Kasumi-1 (cell line): ENCODE measurements around the gene NRP1.
"Not testable (repeated sequence)": the region's sequence is repeated elsewhere in the genome, so short reads cannot be mapped to it uniquely, and the experiment has no call there.

ENCODE experiments used
- DNase-seq, 2 experiments: peaks; one replicate each; lab custom pipeline; 2025; lab: John Stamatoyannopoulos, UW

Gene NRP1

GRCh38 chr10:33321516-33321915, 13.0 kb downstream of the NRP1 start:
- DNase-seq, result no peak

DNA sequence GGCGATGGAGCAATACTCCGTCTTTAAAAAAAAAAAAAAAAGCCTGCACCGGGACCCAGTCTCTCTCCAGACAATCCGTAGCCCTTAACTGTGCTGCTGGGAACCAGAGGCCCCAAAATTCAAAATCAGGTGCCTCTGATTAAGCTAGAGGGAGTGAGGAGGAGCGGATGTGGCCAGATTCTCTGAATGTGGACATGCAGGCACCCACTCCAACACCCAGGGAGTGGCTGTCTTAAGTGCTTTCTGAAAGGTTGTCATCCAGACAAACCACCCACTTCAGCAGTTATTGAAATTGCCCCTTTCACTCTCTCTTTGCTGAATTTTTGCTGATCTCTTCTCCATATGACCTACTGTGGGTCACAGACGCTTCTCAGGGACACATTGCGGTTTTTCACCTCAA, 14.2 kb downstream of the NRP1 start:
- DNase-seq, result no peak

DNA sequence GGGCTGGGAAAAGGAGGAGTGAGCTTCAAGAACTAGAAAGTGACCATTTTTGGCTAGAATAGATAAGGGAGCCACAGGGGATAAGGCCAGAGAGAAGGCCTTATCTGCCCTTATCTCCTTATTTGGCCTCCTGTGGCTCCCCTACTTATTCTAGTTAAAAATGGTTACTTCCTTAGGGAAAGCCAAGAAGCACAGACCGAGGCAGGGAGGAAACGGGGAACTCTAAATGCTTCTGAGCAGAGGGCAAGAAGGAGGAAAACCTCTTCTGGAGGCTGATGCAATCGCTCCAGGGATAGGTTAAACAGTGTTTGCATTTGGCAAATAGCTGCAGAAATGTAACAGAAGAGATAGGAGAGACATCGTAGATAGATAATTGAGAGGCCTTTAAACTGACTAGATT, 18.6 kb downstream of the NRP1 start:
- no peak for DNase-seq

DNA sequence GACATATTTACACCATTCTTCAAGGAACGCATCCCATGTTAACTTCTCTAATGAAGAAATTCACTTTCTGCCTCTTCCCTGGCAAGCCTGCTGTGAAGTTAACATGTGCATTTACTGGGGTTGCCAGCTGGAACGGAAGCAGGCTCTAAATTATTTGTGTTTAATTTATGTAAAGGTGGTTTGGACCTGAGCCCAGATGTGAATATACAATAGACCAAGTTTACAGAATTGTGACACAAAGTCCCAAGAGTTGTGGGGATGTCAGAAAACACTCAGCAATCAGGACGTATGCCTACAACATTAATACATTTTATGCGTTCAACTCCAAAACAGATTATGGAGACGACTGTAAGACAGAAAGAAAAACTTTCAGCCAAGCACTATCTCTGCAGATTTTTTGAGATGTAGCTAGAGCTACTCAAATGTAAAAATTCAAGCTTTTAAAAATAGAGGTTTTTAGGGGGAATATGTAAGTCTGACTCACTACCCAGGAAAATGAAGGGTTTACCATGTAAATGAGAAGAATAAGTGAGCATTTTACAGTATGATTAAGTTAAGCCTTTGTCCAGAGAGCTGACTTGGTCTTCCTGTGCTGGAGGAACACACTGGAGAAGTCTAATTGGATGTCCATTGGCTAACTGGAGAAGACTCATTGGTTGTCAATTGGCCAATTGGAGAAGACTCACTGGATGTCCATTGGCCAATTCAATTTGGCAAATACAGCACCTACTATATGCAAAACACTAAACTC, 19.5 kb downstream of the NRP1 start:
- DNase-seq, result no peak

- DNase-seq, result no peak
Observed at GRCh38 chr10:33311640-33312039, 22.8 kb downstream of the NRP1 start.

DNA sequence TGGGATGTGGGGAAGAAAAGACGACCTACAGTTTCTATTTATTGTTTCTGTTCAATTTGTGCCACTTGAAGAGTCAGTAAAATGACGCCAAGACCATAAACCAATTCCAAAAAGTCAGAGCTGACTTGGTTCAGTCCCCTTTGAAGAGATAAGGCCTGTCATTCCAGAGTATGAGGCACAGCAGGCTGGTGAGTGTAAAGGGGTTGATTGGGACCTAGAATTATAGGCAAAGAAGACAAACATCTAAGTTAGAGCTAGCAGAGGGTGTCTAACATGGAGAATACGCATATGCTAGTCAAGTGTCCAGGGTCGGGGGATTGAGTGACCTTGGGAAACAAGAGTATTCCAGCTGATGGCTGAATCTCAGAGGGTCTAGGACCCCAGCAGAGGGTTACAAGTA, 23.6 kb downstream of the NRP1 start:
- no peak for DNase-seq

DNA sequence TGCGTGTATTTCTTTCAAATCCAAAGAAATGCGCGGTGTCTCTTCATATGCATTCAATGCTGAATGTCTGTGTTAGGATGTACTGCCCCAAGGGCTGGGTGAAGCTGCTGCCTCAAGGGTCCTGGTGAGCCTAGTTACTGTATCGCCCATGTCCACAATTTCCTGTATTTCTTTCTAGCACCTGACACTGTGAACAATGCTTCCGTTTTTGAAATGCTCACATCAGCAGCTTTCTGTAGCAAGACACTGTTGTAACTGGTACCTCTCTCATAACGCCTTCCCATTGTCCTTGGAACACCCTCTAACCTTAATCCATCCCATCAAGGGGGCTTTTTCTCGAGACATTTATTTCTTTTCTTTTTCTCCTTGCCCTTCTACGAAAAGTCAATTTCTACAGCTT, 25.1 kb downstream of the NRP1 start:
- no peak for DNase-seq

GRCh38 chr10:33307835-33308234, 26.6 kb downstream of the NRP1 start:
- DNase-seq, result no peak

DNA sequence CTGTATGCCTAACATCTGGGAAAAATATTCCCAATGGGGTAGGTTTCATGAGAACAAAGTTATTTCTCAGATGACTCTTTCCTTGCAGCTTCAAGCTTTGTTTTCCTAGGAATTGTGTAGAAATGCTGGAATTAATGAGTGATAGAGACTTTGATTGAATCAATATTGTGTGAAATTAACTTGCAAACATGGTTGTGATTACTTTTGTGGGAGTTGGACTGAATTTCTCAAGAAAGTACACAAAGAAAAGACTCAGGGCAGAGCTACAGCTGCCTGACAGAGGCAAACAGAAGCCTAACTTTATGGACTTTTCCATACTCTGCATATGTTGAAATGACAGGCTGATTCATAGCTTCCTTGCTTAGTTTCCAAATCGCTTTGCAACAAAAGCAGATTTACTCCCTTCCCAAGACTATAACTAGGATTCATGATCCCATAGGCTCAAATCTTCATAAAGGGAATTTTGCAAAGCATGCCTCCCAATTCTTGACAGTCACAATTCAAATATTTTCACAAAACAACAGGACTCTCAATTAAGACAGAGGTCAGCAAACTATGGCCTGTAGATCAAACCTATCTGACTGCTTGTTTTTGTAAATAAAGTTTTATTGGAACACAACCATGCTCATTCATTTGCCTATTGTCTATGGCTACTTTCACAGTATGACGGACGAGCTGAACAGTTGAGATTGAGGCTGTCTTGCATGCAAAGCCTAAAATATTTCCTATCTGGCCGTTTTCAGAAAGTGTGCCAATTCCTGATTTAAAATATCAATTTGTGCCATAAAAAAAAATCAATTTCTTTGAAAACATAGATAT, 27.6 kb downstream of the NRP1 start:
- no peak for DNase-seq

GRCh38 chr10:33306126-33306525, 28.3 kb downstream of the NRP1 start:
- no peak for DNase-seq

DNA sequence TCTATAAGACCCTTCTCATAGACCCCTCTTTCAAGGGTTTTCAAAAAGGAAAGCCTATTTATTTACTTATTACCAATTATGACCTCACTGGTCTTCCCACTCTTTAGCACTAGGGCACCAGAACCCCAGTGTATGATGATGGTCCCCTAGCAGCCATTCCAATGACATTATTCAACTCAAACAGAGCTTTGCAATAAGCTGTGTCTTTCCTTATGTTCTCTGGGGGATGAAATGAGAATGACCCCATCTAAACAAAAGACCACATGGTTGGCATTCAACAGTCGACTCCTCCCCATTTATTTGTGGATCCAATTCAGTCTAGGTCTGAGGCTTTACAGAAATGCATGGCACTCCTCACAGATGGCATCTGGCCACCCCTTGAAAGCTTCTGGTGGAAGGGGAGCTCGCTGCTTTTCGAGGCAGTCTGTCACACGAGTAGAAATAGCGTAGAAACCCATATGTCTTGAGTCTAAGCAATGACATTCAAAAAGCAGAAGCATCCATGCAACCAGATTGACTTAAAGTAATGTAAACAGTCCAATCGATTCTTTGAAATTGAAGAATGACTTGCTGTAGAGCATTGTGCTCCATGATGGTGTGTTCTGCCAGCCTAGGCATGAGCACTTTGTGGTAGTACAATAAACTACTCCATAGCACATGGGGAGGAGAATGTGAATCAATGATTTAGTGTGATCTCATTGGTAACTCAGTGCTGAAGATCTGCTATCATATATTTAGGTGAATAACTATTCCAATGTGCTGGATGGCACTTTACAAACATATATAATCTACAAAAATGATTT, 29.8 kb downstream of the NRP1 start:
- DNase-seq, result no peak

DNA sequence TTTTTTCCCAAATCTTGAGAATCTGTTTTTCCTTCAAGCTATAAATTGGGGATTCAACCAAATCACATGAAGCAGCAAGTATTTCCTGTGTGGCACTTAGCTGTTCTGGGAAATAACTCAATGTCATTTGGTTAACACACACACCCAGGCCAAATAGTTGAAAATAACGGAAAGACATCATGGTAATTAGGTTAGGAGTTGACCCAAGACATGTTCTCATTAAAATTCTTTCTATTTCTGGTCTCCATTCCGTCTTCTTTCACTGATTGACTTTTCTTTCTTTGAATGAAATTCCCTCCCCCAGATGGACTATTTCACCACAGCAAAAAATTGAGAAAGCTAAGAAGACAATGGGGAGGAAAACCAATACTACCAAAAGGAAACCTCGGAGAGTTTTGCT, 30.5 kb downstream of the NRP1 start:
- no peak for DNase-seq

GRCh38 chr10:33302208-33302829, 32.1 kb downstream of the NRP1 start:
- no peak for DNase-seq

GRCh38 chr10:33301097-33301789, 33.2 kb downstream of the NRP1 start:
- DNase-seq, result no peak

DNA sequence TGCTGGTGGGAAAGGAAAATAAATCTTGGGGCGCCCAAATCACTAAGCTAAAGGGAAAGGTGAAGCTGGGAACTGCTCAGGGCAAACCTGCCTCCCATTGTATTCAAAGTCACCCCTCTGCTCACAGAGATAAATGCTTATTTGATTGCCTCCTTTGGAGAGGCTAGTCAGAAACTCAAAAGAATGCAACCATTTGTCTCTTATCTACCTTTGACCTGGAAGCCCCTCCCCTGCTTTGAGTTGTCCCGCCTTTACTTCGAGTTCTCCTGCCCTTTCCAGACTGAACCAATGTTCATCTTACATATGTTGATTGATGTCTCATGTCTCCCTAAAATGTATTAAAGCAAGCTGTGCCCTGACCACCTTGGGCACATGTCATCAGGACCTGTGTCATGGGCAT, 33.9 kb downstream of the NRP1 start:
- DNase-seq, result not testable (repeated sequence)

GRCh38 chr10:33298893-33299292, 35.6 kb downstream of the NRP1 start:
- DNase-seq, result no peak

GRCh38 chr10:33298110-33298509, 36.4 kb downstream of the NRP1 start:
- DNase-seq, result no peak

- no peak for DNase-seq
Observed at GRCh38 chr10:33295851-33296250, 38.6 kb downstream of the NRP1 start.

- DNase-seq, result no peak
Observed at GRCh38 chr10:33293531-33294170, 40.8 kb downstream of the NRP1 start.

DNA sequence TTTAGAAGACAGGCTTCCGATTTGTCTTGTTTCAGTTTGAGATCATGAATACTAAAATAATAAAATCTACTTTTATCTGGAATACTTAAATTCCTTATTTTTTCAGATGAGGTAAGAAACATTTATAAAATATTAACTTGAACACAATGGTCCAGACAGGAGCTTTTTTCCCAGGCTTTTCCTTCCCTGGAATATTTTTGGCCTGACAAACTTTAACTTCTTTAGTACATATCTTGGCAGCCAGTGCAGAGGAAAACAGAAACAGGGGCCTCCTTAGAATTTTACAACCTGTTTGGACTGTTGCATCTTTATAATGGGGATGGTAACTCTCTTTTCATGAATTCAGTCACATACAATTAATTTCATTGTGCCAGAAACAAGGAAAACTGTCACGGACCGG, 41.4 kb downstream of the NRP1 start:
- DNase-seq, result no peak

- no peak for DNase-seq
Observed at GRCh38 chr10:33291053-33291592, 43.3 kb downstream of the NRP1 start.
